Measurements from ENCODE around the gene ARMC3.

ARMC3 gene

DNA sequence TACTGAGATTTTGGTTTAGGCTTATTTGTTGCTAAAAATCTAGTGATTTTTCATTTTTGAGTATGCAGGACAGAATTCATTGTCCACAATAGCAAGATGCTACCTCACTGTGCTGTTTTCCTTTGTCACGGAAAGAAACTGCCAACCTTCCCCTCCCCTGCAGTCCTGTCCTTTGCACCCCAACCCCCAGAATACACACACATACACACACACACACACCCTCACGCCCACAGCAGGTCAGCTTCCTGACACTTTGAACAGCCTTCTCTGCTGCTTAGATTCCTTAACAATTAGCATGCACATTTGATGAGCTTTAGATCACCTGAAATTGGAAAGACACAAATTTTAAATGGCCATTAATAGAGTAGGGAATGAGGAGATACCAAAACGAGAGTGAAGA lies 32.1 kb downstream of the ARMC3 start:
- no peaks in the 10 kb centered on the region for H3K4me1 ChIP-seq (ENCODE audit: control insufficient read depth, insufficient read depth, low read length)
- no CpG with 5 or more reads among the region's 3 CpGs for WGBS (ENCODE audit: insufficient coverage, insufficient read length)

DNA sequence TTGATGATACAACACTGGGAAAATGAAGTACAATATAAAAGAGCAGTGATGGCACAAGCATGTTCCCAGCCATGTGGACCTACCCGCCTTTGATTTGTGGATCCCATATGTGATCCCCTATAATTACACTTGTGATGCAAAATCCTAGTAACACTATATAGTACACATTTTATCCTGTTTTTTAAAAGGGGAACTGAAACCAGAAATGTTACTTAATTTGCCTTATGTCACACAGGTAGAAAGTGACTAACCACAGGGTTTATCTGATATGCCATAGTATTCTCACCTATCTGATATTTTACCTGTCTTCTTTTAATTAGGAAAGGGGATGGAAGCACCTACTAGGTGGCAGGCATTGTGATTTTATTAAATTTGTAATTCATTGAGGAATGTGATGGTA lies 35.0 kb downstream of the ARMC3 start:
- Histone ChIP-seq H3K4me3 (ENCODE audit: low read length) (no peak overlapping the region), H3K36me3 (ENCODE audit: control insufficient read depth, insufficient read depth, low read length) (no peaks in the 10 kb centered on the region), H3K9me3 (ENCODE audit: control insufficient read depth, insufficient read depth, low read length) (no peaks in the 10 kb centered on the region), H3K27me3 (ENCODE audit: control insufficient read depth, insufficient read depth, low read length) (no peaks in the 10 kb centered on the region), H3K27ac (ENCODE audit: low read length) (no peak overlapping the region), H3K4me1 (ENCODE audit: control insufficient read depth, insufficient read depth, low read length) (no peaks in the 10 kb centered on the region)
- DNase-seq (ENCODE audit: low read depth, low spot score): no peak
- no CpG with 5 or more reads among the region's 1 CpG for WGBS (ENCODE audit: insufficient coverage, insufficient read length)

More for the DNA sequence above, 32.1 kb downstream of the ARMC3 start:
- H3K27me3 ChIP-seq (ENCODE audit: control insufficient read depth, insufficient read depth, low read length): no peaks in the 10 kb centered on the region
- no peaks in the 10 kb centered on the region for H3K36me3 ChIP-seq (ENCODE audit: control insufficient read depth, insufficient read depth, low read length)
- no peak overlapping the region for H3K27ac ChIP-seq (ENCODE audit: low read length)
- no peak overlapping the region for H3K4me3 ChIP-seq (ENCODE audit: low read length)
- DNase-seq (ENCODE audit: low read depth, low spot score): no peak
- no peaks in the 10 kb centered on the region for H3K9me3 ChIP-seq (ENCODE audit: control insufficient read depth, insufficient read depth, low read length)

DNA sequence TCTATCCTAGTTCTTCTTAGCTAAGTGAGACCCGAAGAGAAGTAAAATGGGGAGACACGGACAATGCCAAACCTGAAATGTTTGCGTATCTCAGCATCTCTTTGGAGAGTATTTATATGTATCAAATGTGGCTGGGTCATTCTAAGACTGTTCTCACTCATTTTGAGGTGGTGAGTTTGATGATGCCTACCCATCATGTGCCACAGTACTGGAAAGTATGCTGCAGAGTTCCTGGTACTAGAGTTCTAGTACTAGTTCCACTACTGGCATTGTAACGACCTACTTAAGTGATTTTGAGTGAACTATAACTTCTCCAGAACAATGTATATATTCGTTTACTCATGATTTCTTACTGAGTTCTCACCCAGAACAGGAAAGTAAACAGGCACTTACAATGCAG lies 41.9 kb downstream of the ARMC3 start:
- Histone ChIP-seq H3K4me1 (ENCODE audit: control insufficient read depth, insufficient read depth, low read length) (no peaks in the 10 kb centered on the region), H3K27me3 (ENCODE audit: control insufficient read depth, insufficient read depth, low read length) (no peaks in the 10 kb centered on the region), H3K27ac (ENCODE audit: low read length) (no peak overlapping the region), H3K9me3 (ENCODE audit: control insufficient read depth, insufficient read depth, low read length) (no peaks in the 10 kb centered on the region), H3K4me3 (ENCODE audit: low read length) (no peak overlapping the region), H3K36me3 (ENCODE audit: control insufficient read depth, insufficient read depth, low read length) (no peaks in the 10 kb centered on the region)
- no peak for DNase-seq (ENCODE audit: low read depth, low spot score)
- no CpG with 5 or more reads among the region's 5 CpGs for WGBS (ENCODE audit: insufficient coverage, insufficient read length)

DNA sequence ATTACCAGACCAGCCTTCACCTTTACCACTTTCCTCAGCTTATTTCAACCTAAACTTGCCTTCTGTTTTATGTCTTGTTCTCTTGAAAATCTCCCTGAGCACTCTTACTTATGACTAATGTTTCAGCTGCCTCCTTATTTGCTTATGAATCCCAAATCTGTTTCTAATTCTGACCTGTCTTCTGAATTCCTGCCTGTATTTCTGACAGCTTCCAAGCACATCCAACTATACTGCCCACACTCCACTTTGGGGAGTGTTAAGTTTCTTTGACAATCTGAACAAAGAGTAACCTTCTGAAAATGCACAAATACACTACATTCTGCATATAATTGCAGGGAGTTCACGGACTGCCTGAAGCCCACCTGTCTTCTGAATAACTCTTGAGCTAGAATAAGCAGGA lies 48.7 kb downstream of the ARMC3 start:
- Histone ChIP-seq H3K36me3 (ENCODE audit: control insufficient read depth, insufficient read depth, low read length) (no peaks in the 10 kb centered on the region), H3K4me1 (ENCODE audit: control insufficient read depth, insufficient read depth, low read length) (no peaks in the 10 kb centered on the region), H3K4me3 (ENCODE audit: low read length) (no peak overlapping the region), H3K9me3 (ENCODE audit: control insufficient read depth, insufficient read depth, low read length) (no peaks in the 10 kb centered on the region), H3K27me3 (ENCODE audit: control insufficient read depth, insufficient read depth, low read length) (no peaks in the 10 kb centered on the region), H3K27ac (ENCODE audit: low read length) (no peak overlapping the region)
- no peak for DNase-seq (ENCODE audit: low read depth, low spot score)
- no CpG with 5 or more reads among the region's 1 CpG for WGBS (ENCODE audit: insufficient coverage, insufficient read length)

DNA sequence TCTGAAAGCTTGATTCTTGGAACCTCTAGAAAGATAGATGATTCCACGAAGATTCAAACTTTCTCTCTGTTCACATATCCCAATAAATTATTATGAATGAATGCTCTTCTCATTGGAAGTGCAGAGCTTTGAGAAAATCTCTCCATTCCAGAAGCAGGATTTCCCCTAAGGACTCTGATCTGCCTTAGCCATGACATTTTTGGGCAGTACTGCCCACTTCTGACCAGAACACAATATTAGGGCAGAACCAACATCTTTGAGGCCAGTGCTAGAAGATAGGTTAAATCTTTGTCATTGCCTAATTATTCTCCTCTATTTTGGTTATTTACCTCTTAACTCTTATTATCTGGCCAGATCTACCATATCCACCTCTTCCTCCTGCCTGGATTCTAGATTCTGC lies 49.9 kb downstream of the ARMC3 start:
- Histone ChIP-seq H3K9me3 (ENCODE audit: control insufficient read depth, insufficient read depth, low read length) (no peaks in the 10 kb centered on the region), H3K4me3 (ENCODE audit: low read length) (no peak overlapping the region), H3K27ac (ENCODE audit: low read length) (no peak overlapping the region), H3K27me3 (ENCODE audit: control insufficient read depth, insufficient read depth, low read length) (no peaks in the 10 kb centered on the region), H3K36me3 (ENCODE audit: control insufficient read depth, insufficient read depth, low read length) (no peaks in the 10 kb centered on the region), H3K4me1 (ENCODE audit: control insufficient read depth, insufficient read depth, low read length) (no peaks in the 10 kb centered on the region)
- DNase-seq (ENCODE audit: low read depth, low spot score): no peak
- no CpG with 5 or more reads among the region's 1 CpG for WGBS (ENCODE audit: insufficient coverage, insufficient read length)

DNA sequence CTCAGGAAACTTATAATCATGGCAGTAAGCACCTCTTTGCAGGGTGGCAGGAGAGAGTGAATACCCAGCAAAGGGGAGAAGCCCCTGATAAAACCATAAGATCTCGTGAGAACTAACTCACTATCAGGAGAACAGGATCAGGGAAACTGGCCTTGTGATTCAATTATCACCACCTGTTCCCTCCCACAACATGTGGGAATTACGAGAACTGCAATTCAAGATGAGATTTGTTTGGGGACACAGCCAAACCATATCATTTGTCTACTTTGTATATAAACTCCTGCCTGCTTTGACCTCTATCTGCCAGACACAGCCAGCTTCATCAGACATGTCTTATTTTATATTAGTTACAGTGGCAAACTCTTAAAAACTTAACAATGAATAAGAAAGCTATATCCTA lies 50.4 kb downstream of the ARMC3 start:
- H3K27me3 ChIP-seq (ENCODE audit: control insufficient read depth, insufficient read depth, low read length): no peaks in the 10 kb centered on the region
- no peak overlapping the region for H3K27ac ChIP-seq (ENCODE audit: low read length)
- no peak for DNase-seq (ENCODE audit: low read depth, low spot score)
- H3K9me3 ChIP-seq (ENCODE audit: control insufficient read depth, insufficient read depth, low read length): no peaks in the 10 kb centered on the region
- no peak overlapping the region for H3K4me3 ChIP-seq (ENCODE audit: low read length)
- no peaks in the 10 kb centered on the region for H3K36me3 ChIP-seq (ENCODE audit: control insufficient read depth, insufficient read depth, low read length)
- WGBS (ENCODE audit: insufficient coverage, insufficient read length): no CpG with 5 or more reads among the region's 2 CpGs
- H3K4me1 ChIP-seq (ENCODE audit: control insufficient read depth, insufficient read depth, low read length): no peaks in the 10 kb centered on the region

DNA sequence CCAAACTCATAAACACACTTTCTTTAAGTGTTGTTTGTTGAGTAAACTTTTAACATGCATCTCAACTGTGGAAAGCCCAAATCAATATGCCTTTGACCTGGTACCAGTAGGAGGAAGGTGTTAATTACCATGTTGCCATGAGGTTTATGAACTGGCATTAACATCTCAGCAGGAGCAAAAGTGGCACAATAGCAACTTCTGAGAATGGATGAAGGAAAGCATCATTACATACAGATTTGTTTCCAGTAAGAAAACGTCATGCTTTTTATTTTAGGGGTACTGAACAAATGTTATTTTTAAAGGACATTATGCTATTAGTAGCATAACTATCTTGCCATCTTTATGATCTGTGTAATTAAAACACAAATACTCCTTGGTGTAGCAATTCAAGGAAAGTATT lies 51.1 kb downstream of the ARMC3 start:
- no peak overlapping the region for H3K4me3 ChIP-seq (ENCODE audit: low read length)
- WGBS (ENCODE audit: insufficient coverage, insufficient read length): no CpG with 5 or more reads among the region's 1 CpG
- H3K4me1 ChIP-seq (ENCODE audit: control insufficient read depth, insufficient read depth, low read length): no peaks in the 10 kb centered on the region

DNA sequence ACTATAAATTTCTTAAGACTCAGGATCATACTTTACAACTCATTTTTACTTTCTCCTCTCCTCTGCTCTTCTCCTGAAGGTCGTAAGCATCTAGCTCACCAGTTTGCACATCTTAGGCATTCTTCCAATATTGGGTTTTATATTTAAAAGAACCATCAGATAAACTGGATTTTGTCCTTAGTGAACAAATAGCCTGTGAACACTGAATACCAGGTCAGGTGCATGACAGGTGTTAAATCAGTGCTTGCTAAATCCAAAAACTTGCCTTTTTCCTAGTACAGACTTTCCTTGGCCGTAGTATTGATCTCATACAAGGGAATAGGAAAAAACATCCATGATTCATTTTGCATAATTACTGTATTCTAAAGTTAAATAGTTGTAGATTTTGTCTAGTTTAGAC lies 53.0 kb downstream of the ARMC3 start:
- no CpG with 5 or more reads among the region's 2 CpGs for WGBS (ENCODE audit: insufficient coverage, insufficient read length)
- Histone ChIP-seq H3K27me3 (ENCODE audit: control insufficient read depth, insufficient read depth, low read length) (no peaks in the 10 kb centered on the region), H3K36me3 (ENCODE audit: control insufficient read depth, insufficient read depth, low read length) (no peaks in the 10 kb centered on the region), H3K4me3 (ENCODE audit: low read length) (no peak overlapping the region), H3K4me1 (ENCODE audit: control insufficient read depth, insufficient read depth, low read length) (no peaks in the 10 kb centered on the region), H3K9me3 (ENCODE audit: control insufficient read depth, insufficient read depth, low read length) (no peaks in the 10 kb centered on the region), H3K27ac (ENCODE audit: low read length) (no peak overlapping the region)
- DNase-seq (ENCODE audit: low read depth, low spot score): no peak

More for the DNA sequence above, 51.1 kb downstream of the ARMC3 start:
- Histone ChIP-seq H3K27ac (ENCODE audit: low read length) (no peak overlapping the region), H3K27me3 (ENCODE audit: control insufficient read depth, insufficient read depth, low read length) (no peaks in the 10 kb centered on the region), H3K36me3 (ENCODE audit: control insufficient read depth, insufficient read depth, low read length) (no peaks in the 10 kb centered on the region), H3K9me3 (ENCODE audit: control insufficient read depth, insufficient read depth, low read length) (no peaks in the 10 kb centered on the region)
- no peak for DNase-seq (ENCODE audit: low read depth, low spot score)

DNA sequence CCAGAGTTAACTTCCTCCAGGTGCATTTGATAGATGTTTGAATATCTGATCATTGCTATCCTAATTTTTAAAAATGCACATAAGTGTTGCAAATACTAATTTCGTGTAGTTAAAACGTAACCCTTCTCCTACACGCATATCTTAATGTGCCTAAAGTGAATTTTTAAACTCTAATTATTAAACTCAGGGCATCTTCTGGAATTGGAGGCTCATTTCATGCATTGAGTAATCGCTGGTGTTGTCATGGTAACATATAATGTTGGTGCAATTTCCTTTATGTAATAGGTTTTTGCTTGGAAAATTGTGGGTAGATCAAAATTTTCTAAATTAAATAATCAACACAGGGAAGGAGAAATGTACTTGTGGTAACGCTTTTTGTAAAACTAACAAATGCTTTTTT lies 56.2 kb downstream of the ARMC3 start:
- no peaks in the 10 kb centered on the region for H3K4me1 ChIP-seq (ENCODE audit: control insufficient read depth, insufficient read depth, low read length)
- no peaks in the 10 kb centered on the region for H3K27me3 ChIP-seq (ENCODE audit: control insufficient read depth, insufficient read depth, low read length)
- no peaks in the 10 kb centered on the region for H3K9me3 ChIP-seq (ENCODE audit: control insufficient read depth, insufficient read depth, low read length)
- DNase-seq (ENCODE audit: low read depth, low spot score): no peak
- H3K4me3 ChIP-seq (ENCODE audit: low read length): no peak overlapping the region
- H3K27ac ChIP-seq (ENCODE audit: low read length): no peak overlapping the region
- no peaks in the 10 kb centered on the region for H3K36me3 ChIP-seq (ENCODE audit: control insufficient read depth, insufficient read depth, low read length)
- WGBS (ENCODE audit: insufficient coverage, insufficient read length): no CpG with 5 or more reads among the region's 5 CpGs

DNA sequence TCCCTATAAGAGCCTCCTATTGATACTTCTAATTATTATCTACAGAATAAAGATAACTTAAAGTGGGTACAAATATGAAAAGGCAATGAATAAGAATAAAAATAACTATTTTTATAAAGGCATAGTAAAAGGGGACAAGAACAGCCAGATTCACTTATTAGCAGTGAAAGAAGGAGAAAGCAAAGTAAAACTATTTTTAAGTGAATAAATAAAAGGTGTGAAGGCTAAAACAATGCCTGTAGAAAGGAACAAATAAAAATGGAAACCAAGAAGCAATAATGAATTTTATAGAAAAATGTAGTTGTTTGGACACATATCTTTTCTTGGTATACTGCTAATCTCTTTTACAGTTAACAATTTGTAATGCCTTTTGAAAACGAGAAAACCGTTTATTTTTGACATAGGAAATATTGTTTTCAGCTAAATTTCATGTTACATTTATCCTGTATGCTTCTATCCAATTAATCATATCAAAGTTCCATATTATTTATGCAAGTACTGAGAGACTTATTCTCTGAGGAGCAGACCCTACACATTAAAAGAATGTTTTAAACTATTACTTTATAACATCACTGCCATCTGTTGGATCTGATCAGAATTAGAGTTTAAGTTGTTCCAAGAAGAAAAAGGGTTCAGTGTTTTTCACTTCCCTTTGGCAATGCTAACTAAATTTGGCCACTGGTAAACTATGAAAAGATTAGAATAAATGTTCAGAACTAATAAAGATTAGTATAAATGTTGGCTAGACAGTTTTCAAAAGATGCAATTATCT lies 59.1 kb downstream of the ARMC3 start:
- DNase-seq (ENCODE audit: low read depth, low spot score): no peak
- Histone ChIP-seq H3K4me3 (ENCODE audit: low read length) (no peak overlapping the region), H3K27me3 (ENCODE audit: control insufficient read depth, insufficient read depth, low read length) (no peaks in the 10 kb centered on the region), H3K27ac (ENCODE audit: low read length) (no peak overlapping the region), H3K4me1 (ENCODE audit: control insufficient read depth, insufficient read depth, low read length) (no peaks in the 10 kb centered on the region), H3K9me3 (ENCODE audit: control insufficient read depth, insufficient read depth, low read length) (no peaks in the 10 kb centered on the region), H3K36me3 (ENCODE audit: control insufficient read depth, insufficient read depth, low read length) (no peaks in the 10 kb centered on the region)
- WGBS (ENCODE audit: insufficient coverage, insufficient read length): no CpG with 5 or more reads among the region's 2 CpGs

Measured in iPS DF 6.9 (cell line).